ENCODE measurements around the gene DARS1.

The DARS1 gene

GRCh38 chr2:135944625-135945024 is 40.8 kb downstream of the DARS1 start:
- Histone ChIP-seq H3K9me3 (ENCODE audit: insufficient read depth, low read depth, low read length) (peaks cover 4% of the 10 kb centered on the region; the same call in 1 of the 2 replicates), H3K9ac (ENCODE audit: low read depth, low read length) (no peak overlapping the region), H3K27me3 (ENCODE audit: insufficient read depth, low read length) (no peaks in the 10 kb centered on the region), H3K36me3 (ENCODE audit: insufficient read depth, low read length) (peaks cover 17% of the 10 kb centered on the region), H3K27ac (ENCODE audit: low read depth, low read length) (no peak overlapping the region), H3K4me3 (ENCODE audit: low read length) (no peak overlapping the region), H3K4me1 (ENCODE audit: insufficient read depth, low read length) (0 out of 2 replicates have a peak, but pooled peaks cover 7% of the 10 kb centered on the region)
- WGBS, result 88% methylated on average over 1 of the region's 1 CpG

- no peaks in the 10 kb centered on the region for H3K4me1 ChIP-seq (ENCODE audit: insufficient read depth, low read length)
- no peak overlapping the region for H3K4me3 ChIP-seq (ENCODE audit: low read length)
- H3K9ac ChIP-seq (ENCODE audit: low read depth, low read length), result no peak overlapping the region
- peaks cover 17% of the 10 kb centered on the region for H3K36me3 ChIP-seq (ENCODE audit: insufficient read depth, low read length)
- no peaks in the 10 kb centered on the region for H3K27me3 ChIP-seq (ENCODE audit: insufficient read depth, low read length)
- H3K9me3 ChIP-seq (ENCODE audit: insufficient read depth, low read depth, low read length), result peaks cover 4% of the 10 kb centered on the region; the same call in 1 of the 2 replicates
- WGBS, result 96% methylated on average over 4 of the region's 5 CpGs
- H3K27ac ChIP-seq (ENCODE audit: low read depth, low read length), result no peak overlapping the region
These were observed 42.3 kb downstream of the DARS1 start for GRCh38 chr2:135942936-135943688.

GRCh38 chr2:135936524-135936923 is 48.9 kb downstream of the DARS1 start:
- Histone ChIP-seq H3K9ac (ENCODE audit: low read depth, low read length) (no peak overlapping the region), H3K27ac (ENCODE audit: low read depth, low read length) (no peak overlapping the region), H3K4me3 (ENCODE audit: low read length) (no peak overlapping the region), H3K9me3 (ENCODE audit: insufficient read depth, low read depth, low read length) (no peaks in the 10 kb centered on the region), H3K36me3 (ENCODE audit: insufficient read depth, low read length) (peaks cover 32% of the 10 kb centered on the region), H3K4me1 (ENCODE audit: insufficient read depth, low read length) (no peaks in the 10 kb centered on the region), H3K27me3 (ENCODE audit: insufficient read depth, low read length) (no peaks in the 10 kb centered on the region)

- H3K9ac ChIP-seq (ENCODE audit: low read depth, low read length), result no peak overlapping the region
- H3K36me3 ChIP-seq (ENCODE audit: insufficient read depth, low read length), result peaks cover 38% of the 10 kb centered on the region
- no peak overlapping the region for H3K4me3 ChIP-seq (ENCODE audit: low read length)
- no peaks in the 10 kb centered on the region for H3K9me3 ChIP-seq (ENCODE audit: insufficient read depth, low read depth, low read length)
- H3K27ac ChIP-seq (ENCODE audit: low read depth, low read length), result no peak overlapping the region
- H3K27me3 ChIP-seq (ENCODE audit: insufficient read depth, low read length), result no peaks in the 10 kb centered on the region
- H3K4me1 ChIP-seq (ENCODE audit: insufficient read depth, low read length), result no peaks in the 10 kb centered on the region
These were observed 49.5 kb downstream of the DARS1 start for GRCh38 chr2:135935914-135936313.

GRCh38 chr2:135931776-135932443 is 53.5 kb downstream of the DARS1 start:
- peaks cover 68% of the 10 kb centered on the region for H3K36me3 ChIP-seq (ENCODE audit: insufficient read depth, low read length)
- no peak overlapping the region for H3K4me3 ChIP-seq (ENCODE audit: low read length)
- H3K27me3 ChIP-seq (ENCODE audit: insufficient read depth, low read length), result no peaks in the 10 kb centered on the region
- no peaks in the 10 kb centered on the region for H3K9me3 ChIP-seq (ENCODE audit: insufficient read depth, low read depth, low read length)
- H3K4me1 ChIP-seq (ENCODE audit: insufficient read depth, low read length), result no peaks in the 10 kb centered on the region
- no peak overlapping the region for H3K27ac ChIP-seq (ENCODE audit: low read depth, low read length)
- H3K9ac ChIP-seq (ENCODE audit: low read depth, low read length), result no peak overlapping the region

GRCh38 chr2:135926605-135927004 is 58.8 kb downstream of the DARS1 start:
- 93% methylated on average over 3 of the region's 3 CpGs for WGBS
- Histone ChIP-seq H3K27me3 (ENCODE audit: insufficient read depth, low read length) (no peaks in the 10 kb centered on the region), H3K4me1 (ENCODE audit: insufficient read depth, low read length) (no peaks in the 10 kb centered on the region), H3K27ac (ENCODE audit: low read depth, low read length) (no peak overlapping the region), H3K4me3 (ENCODE audit: low read length) (no peak overlapping the region), H3K9ac (ENCODE audit: low read depth, low read length) (no peak overlapping the region), H3K36me3 (ENCODE audit: insufficient read depth, low read length) (peaks cover 76% of the 10 kb centered on the region), H3K9me3 (ENCODE audit: insufficient read depth, low read depth, low read length) (no peaks in the 10 kb centered on the region)

GRCh38 chr2:135925571-135925970 is 59.9 kb downstream of the DARS1 start:
- Histone ChIP-seq H3K4me3 (ENCODE audit: low read length) (no peak overlapping the region), H3K9me3 (ENCODE audit: insufficient read depth, low read depth, low read length) (no peaks in the 10 kb centered on the region), H3K9ac (ENCODE audit: low read depth, low read length) (no peak overlapping the region), H3K27ac (ENCODE audit: low read depth, low read length) (no peak overlapping the region), H3K4me1 (ENCODE audit: insufficient read depth, low read length) (no peaks in the 10 kb centered on the region), H3K36me3 (ENCODE audit: insufficient read depth, low read length) (peaks cover 74% of the 10 kb centered on the region), H3K27me3 (ENCODE audit: insufficient read depth, low read length) (no peaks in the 10 kb centered on the region)
- 100% methylated on average over 2 of the region's 2 CpGs for WGBS

- Histone ChIP-seq H3K9ac (ENCODE audit: low read depth, low read length) (no peak overlapping the region), H3K27ac (ENCODE audit: low read depth, low read length) (no peak overlapping the region), H3K9me3 (ENCODE audit: insufficient read depth, low read depth, low read length) (no peaks in the 10 kb centered on the region), H3K4me1 (ENCODE audit: insufficient read depth, low read length) (no peaks in the 10 kb centered on the region), H3K4me3 (ENCODE audit: low read length) (no peak overlapping the region), H3K27me3 (ENCODE audit: insufficient read depth, low read length) (no peaks in the 10 kb centered on the region), H3K36me3 (ENCODE audit: insufficient read depth, low read length) (peaks cover 63% of the 10 kb centered on the region)
- WGBS, result 93% methylated on average over 2 of the region's 3 CpGs
These were observed 69.2 kb downstream of the DARS1 start for GRCh38 chr2:135916207-135916606.

- no peak overlapping the region for H3K9ac ChIP-seq (ENCODE audit: low read depth, low read length)
- H3K9me3 ChIP-seq (ENCODE audit: insufficient read depth, low read depth, low read length), result no peaks in the 10 kb centered on the region
- H3K4me3 ChIP-seq (ENCODE audit: low read length), result no peak overlapping the region
- no peak overlapping the region for H3K27ac ChIP-seq (ENCODE audit: low read depth, low read length)
- H3K4me1 ChIP-seq (ENCODE audit: insufficient read depth, low read length), result no peaks in the 10 kb centered on the region
- no peaks in the 10 kb centered on the region for H3K27me3 ChIP-seq (ENCODE audit: insufficient read depth, low read length)
- H3K36me3 ChIP-seq (ENCODE audit: insufficient read depth, low read length), result peaks cover 64% of the 10 kb centered on the region
- WGBS, result 97% methylated on average over 2 of the region's 3 CpGs
These were observed 70.9 kb downstream of the DARS1 start for GRCh38 chr2:135914485-135914884.

GRCh38 chr2:135913727-135914365 is 71.6 kb downstream of the DARS1 start:
- no peaks in the 10 kb centered on the region for H3K4me1 ChIP-seq (ENCODE audit: insufficient read depth, low read length)
- no peak overlapping the region for H3K9ac ChIP-seq (ENCODE audit: low read depth, low read length)
- no peak overlapping the region for H3K4me3 ChIP-seq (ENCODE audit: low read length)
- H3K9me3 ChIP-seq (ENCODE audit: insufficient read depth, low read depth, low read length), result no peaks in the 10 kb centered on the region
- H3K27ac ChIP-seq (ENCODE audit: low read depth, low read length), result no peak overlapping the region
- H3K36me3 ChIP-seq (ENCODE audit: insufficient read depth, low read length), result peaks cover 65% of the 10 kb centered on the region
- 100% methylated on average over 2 of the region's 5 CpGs for WGBS
- no peaks in the 10 kb centered on the region for H3K27me3 ChIP-seq (ENCODE audit: insufficient read depth, low read length)

- no peaks in the 10 kb centered on the region for H3K27me3 ChIP-seq (ENCODE audit: insufficient read depth, low read length)
- no peak overlapping the region for H3K27ac ChIP-seq (ENCODE audit: low read depth, low read length)
- H3K4me1 ChIP-seq (ENCODE audit: insufficient read depth, low read length), result no peaks in the 10 kb centered on the region
- peaks cover 81% of the 10 kb centered on the region for H3K36me3 ChIP-seq (ENCODE audit: insufficient read depth, low read length)
- no peaks in the 10 kb centered on the region for H3K9me3 ChIP-seq (ENCODE audit: insufficient read depth, low read depth, low read length)
- no peak overlapping the region for H3K9ac ChIP-seq (ENCODE audit: low read depth, low read length)
- no peak overlapping the region for H3K4me3 ChIP-seq (ENCODE audit: low read length)
These were observed 75.5 kb downstream of the DARS1 start for GRCh38 chr2:135909976-135910375.

Measured in HUES64 (cell line).